HCEC 1CT (cell line): ENCODE measurements around the gene SCTR.
"Not testable (repeated sequence)": the region's sequence is repeated elsewhere in the genome, so short reads cannot be mapped to it uniquely, and the experiment has no call there.

Experiments
- DNase-seq: peaks from one replicate; pipeline ENCODE4 v3.0.0-alpha.2; 2017

SCTR gene

DNA sequence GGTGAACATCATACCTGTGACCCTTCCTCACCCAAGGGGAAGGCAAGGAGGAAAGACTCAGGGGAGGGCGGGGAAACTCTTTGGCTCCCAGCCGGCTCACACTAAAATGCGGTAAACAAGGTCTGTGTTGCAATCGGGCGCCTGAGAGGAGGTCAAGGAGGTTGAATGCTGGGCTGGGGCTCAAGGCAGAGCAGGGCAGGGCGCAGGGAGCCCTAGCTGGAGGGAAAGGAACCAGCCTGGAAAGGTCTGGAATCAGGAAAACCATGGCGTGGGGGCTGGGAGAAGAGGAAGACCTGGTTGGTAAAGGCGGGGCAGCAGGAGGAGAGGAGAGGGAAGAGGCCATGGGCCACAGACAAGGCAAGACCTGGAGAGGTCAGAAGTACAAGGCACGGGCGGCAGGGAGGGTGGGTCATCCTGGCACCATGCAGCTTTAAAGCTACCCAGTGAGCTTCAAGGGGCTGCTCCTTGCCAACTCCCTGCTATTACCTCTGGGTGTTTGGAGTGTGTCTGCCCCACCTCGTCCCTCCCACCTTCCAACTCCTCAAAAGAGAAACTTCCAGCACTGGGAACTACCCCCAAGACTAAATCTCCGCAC, 97.4 kb downstream of the SCTR start:
- DNase-seq: peak; percentile 17

GRCh38 chr2:119426396-119426675, 97.9 kb downstream of the SCTR start:
- DNase-seq: no peak

- no peak for DNase-seq
These were observed 98.5 kb downstream of the SCTR start for GRCh38 chr2:119425620-119426395.

DNA sequence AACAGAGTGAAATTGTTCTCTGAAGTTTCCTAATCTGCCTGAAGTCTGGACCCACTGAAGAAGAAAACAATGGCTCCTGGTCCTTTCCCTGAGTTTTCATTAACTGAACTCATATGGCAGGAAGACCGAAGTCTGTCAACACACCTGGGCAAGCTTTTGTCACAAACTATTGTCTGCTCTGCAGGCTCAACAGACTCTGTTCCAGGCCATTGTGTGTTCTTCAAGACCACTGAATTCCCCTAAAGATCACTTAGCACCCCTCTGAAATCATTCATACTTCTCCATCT, 99.2 kb downstream of the SCTR start:
- no peak for DNase-seq

GRCh38 chr2:119424284-119425118, 99.8 kb downstream of the SCTR start:
- DNase-seq: no peak

DNA sequence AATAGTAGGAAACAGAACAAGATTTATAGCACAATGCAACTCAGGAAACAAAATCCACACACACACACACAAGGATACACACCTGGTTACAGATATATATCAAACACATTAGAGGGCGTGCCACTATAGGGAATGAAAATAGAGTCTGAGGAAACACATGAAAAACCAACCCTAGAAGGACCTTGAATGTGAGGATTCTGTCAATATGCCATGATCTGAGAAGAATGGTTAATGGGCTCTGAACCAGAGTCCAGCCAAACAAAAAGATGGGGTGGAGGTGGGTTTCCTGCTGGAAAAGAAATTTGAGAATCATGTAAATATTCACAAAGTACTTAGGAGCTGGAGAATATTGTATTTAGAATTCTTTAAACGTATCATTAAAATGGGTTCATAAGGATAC, 100.5 kb downstream of the SCTR start:
- DNase-seq: no peak

DNA sequence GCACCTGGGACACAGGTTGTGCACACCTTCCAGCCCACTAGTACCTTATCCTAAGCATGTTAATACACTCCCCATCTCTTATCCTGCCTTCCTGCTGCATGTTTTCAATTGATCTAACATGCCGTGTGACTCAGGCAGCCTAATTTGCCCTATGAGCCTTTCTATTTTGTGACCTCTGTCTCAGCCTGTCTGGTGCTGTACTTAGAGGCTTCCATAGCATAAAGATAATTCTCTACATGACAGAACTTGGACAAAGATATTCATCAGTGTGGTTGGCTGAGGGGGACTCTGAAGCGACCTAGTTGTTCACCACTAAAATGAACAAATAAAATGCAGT, 101.2 kb downstream of the SCTR start:
- no peak for DNase-seq

DNA sequence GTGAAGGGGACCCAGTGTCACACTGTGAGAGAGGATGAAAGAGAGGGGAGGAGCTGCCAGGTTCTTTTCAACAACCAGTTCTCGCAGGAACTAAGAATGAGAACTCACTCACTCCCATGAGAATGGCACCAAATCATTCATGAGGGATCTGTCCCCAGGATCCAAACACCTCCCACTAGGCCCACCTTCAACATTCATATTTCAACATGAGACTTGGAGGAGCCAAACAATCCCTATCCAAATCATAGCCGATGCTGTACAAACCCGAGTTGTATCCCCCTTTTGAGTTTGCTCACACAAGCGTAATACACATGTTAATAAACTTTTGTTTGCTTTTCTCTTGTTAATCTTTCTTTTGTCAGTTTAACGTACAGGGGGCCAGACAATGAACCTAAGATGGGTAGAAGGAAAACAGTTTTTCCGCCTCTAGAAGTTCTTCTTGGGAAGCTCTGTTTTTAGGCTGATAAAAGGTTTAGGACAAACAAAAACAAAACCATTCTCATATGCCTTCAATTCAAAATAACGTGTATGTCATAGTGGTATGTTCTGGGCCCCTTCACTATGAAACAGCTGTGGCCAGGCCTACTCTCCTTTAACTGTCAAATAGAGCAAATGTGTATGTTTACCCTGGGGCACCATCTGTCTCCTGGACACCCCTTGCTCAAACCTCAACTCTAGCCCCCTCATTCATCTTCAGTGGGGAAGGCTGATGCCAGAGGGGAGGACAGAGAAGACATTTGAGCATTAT, 101.7 kb downstream of the SCTR start:
- DNase-seq: no peak

GRCh38 chr2:119421741-119422140, 102.5 kb downstream of the SCTR start:
- DNase-seq: no peak

GRCh38 chr2:119421304-119421703, 103.0 kb downstream of the SCTR start:
- no peak for DNase-seq

GRCh38 chr2:119419803-119420508, 104.3 kb downstream of the SCTR start:
- DNase-seq: no peak

GRCh38 chr2:119419065-119419464, 105.2 kb downstream of the SCTR start:
- no peak for DNase-seq

DNA sequence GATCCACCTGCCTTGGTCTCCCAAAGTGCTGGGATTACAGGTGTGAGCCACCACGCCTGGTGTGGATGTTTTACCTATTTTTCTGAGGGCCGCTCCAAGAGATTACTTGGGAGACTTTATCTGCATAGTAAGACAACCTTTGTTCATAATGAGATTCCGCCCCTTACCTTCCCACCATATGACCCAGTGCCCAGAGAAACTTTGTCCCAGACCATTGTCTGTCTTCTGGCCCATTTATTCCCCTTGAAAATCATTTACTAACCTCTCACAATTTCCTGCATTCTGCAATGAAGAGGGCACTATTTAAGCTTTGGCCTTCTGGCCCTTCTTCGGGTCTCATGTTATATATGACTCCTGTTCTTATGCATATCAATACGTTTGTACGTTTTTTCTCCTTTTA, 106.4 kb downstream of the SCTR start:
- DNase-seq: no peak

DNA sequence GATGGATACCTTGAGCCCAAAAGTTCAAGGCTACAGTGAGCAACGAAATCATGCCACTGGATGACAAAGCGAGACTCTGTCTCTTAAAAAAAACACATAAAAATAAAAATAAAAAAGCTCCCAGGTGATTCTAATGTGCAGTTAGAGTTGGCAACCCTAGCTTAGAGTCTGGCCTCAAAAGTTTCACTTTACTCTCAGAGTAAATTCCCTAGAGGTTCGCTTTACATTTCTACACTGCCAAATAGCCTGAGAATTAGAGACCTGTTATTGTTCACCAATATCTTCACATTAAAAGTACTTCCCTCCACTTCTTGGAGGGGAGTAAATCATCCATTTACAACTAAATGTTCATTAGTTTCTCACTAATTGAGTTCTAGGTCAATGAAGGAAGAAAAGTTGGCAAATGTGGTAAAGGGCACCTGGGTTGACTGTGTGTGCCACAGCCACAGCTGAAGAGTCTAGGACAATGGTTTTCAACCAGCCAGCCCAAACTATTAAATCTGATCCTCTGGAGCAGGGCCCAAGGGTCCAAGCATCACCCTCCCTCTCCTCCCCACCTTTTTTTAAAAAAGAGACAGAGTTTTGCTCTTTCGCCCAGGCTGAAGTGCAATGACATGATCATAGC, 107.9 kb downstream of the SCTR start:
- no peak for DNase-seq

DNA sequence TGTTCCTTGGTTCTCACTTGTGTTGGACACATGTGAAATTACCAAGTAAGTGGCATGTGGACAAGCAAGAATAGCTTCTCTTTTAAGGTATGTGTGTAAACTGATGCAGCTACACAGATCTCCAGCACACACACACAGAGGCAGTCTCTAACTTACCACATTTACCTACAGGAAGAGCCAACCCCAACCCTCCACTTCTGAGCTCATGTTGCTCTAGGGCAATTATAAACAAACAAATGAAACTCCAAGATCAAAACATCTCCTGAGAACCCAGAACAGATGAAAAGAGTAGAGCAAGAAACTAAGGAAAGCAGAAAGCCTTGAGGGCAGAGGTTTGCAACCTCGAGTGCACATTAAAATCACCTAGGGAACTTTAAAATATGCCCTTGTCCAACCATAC, 108.7 kb downstream of the SCTR start:
- DNase-seq: no peak

GRCh38 chr2:119414894-119415293, 109.4 kb downstream of the SCTR start:
- no peak for DNase-seq

GRCh38 chr2:119409506-119409905, 114.8 kb downstream of the SCTR start:
- no peak for DNase-seq

- DNase-seq: no peak
These were observed 116.1 kb downstream of the SCTR start for GRCh38 chr2:119408221-119408619.

DNA sequence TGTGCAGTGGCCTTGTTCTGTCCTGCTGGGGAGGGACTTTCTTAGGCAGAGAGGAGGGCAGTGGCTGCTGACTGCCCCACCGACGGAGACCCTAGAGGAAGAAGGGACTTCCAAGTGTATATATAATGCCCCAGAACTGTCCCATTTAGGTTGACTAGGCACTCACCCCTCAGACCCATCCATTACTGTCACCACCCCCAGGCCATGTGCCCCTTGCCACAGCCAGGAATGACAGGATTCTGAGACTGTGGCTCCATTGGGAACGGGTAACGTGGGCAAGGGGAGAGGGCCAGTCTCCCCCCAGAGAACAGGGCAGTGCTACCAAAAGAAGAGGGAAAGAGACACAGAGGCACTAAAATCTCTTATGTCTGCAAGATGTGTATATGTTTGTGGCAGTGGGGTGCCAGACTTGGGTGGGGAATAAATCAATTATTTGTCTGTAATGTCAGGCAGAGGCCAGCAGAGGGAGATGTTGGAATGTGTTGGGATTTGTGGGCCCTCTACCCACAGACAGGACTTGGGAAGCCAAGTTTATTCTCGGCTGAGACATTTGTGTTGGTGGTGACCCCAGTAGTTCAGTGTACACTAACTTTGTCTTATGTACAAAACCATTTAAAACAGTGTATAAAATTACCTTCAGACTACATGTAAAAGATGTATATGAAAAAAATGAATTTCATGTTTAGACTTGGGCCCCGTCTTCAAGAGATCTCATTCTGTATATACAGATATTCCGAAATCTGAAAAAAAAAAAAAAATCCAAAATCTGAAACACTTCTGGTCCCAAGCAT, 116.7 kb downstream of the SCTR start:
- DNase-seq: peak; percentile 37

GRCh38 chr2:119405151-119405550, 119.1 kb downstream of the SCTR start:
- no peak for DNase-seq

DNA sequence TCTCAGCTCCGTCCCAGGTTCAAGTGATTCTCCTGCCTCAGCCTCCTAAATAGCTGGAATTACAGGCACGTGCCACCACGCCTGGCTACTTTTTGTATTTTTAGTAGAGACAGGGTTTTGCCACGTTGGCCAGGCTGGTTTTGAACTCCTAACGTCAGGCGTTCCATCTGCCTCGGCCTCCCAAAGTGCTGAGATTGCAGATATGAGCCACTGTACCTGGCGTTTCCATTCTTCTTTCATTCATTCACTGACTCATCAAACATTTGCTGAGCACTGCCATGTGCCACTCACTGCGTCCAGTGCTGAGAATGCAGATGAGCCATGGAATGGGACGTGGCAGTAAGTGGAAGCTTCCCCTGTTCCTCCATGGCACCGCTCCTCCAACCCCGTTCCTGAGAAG, 120.7 kb downstream of the SCTR start:
- DNase-seq: not testable (repeated sequence)
